Measurements from ENCODE around the gene ITFG2.

GRCh38 chr12:2855546-2855945 lies 43.1 kb downstream of the ITFG2 start:
- TF ChIP-seq CTCF (conservative IDR thresholded peaks at IDR 0.05) (no peak), EZH2 (IDR thresholded peaks at IDR 0.05; ENCODE audit: low read depth) (no peak)
